ENCODE results near the gene TLE1.
"Not testable (repeated sequence)": the region's sequence is repeated elsewhere in the genome, so short reads cannot be mapped to it uniquely, and the experiment has no call there.

TLE1 gene

DNA sequence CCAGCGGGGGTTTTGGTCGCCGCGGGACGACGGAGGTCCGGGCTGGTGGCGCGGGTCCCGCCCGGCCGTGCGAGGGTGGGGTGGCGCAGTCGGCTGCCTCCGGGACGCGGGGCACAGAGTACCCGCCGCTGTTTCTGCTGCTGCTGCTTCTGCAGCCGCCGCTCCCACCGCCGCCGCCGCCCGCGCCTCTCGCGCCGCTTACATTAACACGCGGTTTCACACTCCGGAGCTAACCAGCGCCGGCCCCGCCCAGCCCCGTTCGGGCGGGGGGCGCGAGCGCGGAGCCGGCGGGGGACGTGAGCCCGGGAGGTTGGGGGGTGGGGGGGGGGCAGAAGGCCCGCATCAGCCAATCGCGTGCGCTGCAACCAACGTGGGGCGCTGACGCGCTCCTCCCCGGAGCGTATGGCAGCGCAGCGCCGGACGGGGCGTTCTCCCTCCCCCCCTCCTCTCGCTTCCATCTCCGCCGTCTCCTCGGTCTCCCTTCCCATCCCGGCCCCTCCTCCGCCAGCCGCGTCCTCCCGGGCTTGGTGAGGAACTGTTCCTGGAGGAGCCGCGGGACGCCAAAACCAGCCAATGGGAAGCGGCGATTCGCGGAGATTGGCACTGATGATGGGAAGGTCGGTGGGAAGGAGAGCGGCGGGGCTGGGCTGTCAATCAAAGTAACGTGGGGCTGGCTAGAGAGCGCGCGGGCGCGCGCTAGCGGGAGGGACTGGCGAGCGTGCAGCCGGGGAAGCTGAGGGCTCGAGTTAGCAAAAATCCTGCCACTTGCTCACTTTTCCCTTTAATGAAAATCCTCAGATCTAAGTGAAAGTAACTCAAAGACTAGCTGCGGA lies at the start of gene TLE1:
TSS of gene TLE1 (minus strand) at position 205 of the 833 bp plus-strand sequence. CDS start 1,307 bp downstream, outside the sequence.
- DNase-seq (ENCODE audit: low read depth in 2 of 2, low spot score in 1 of 2): peak; percentile 52 to 75

DNA sequence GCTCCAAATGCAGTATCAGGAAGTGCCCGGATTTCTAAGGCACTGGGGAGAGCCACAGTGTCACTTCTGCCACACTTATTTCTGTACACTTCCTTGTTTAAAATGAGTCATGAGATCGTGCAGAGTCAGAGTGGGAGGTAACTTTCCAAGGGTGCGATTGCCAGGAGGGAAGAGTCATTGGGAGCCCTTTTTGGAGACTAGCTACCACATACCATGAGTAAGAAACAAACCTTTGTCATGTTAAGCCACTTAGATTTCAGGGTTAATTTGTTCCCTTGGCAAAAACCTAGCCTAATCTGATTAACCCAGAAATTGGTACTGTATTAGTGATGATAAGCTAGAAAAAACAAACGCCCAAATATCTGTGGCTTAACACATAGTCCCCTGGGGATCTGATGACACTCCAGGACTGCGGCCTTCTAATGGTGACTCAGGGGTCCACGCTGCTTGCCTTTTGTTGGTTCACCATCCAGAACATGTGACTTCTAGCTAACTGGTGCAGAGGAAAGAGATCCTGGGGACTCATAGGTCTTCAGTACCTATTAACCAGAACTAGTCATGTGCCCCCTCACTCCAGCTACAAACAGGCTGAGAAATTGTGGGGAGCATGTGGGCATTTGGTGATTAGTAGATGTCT lies 48.6 kb upstream of the TLE1 start:
- no peak for DNase-seq (ENCODE audit: low read depth in 2 of 2, low spot score in 1 of 2)

DNA sequence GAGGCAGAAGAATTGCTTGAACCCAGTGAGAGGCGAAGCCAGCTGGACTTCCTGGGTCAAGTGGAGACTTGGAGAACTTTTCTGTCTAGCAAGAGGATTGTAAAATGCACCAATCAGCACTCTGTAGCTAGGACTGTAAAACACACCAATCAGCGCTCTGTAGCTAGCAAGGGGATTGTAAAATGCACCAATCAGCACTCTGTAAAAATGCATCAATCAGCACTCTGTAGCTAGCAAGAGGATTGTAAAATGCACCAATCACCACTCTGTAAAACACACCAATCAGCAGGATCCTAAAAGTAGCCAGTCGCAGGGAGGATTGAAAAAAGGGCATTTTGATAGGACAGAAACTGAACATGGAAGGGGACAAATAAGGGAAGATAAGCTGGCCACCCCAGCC lies 41.2 kb upstream of the TLE1 start:
- DNase-seq (ENCODE audit: low read depth in 2 of 2, low spot score in 1 of 2): not testable (repeated sequence)

DNA sequence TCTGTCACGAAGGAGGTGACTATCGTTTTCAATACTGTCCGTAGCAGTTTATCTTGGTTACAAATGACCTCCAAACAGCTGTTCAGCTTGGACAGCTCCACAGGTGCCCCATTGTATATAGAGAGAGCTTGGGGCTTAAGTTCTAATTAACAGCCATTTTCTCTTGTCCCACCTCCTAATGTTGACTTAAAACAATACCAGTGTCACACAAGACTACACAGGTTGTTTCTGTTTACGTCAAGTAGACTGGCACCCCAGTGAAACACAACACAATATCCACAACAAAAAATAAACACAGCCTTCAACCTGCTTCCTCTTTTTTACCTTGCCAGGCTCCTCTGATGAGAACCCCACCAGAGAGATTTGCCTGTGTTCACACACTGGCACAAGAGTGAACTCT lies 39.8 kb upstream of the TLE1 start:
- DNase-seq (ENCODE audit: low read depth in 2 of 2, low spot score in 1 of 2): no peak

DNA sequence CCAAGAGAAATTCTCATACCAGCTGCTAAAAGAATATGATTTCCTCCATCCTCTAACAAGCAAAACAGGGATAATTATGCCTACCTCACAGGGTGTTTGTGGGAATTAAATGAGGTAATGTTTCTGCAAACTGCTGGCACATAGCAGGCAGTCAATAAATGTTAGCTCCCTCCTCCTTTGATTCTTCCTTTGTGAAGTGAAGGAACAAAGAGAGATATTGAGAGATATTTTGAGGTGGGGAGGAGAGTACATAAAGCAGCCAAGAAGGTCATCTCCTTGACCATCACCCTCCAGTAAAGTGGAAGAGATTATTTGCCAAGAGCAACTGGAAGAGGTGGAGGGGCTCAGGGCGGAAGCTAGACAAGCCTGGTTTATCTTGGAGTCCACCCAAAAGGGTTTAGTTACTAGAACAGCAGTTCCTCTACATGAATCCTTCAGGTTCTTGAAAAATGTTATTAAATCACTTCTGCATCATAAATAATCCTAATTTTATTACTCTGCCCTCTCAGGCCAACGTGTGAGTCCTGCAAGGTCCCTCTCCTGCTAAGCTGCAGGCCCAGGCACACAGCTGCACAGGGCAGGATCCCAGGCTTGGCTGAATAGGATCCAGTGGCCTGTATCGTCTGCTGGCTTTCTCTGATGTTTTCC lies 35.0 kb upstream of the TLE1 start:
- no peak for DNase-seq (ENCODE audit: low read depth in 2 of 2, low spot score in 1 of 2)

DNA sequence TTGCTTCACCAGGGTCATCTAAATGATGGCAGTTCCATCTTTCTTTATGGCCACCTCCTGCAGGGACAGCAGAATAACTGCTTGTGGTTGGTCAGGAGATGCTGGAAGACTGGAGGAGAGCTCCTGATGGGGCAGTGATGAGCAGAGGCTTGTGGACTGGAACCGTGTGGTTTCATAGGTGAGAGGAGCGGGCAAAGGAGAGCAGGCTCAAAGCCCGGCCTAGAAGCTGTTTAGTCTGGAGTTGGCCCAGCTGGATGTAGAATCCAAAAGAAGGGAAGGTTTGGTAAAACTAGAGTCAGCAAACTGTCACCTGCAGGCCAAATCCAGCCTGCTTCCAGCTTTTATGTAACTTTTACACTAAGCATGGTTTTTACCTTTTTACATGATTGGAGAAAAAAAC lies 32.9 kb upstream of the TLE1 start:
- DNase-seq (ENCODE audit: low read depth in 2 of 2, low spot score in 1 of 2): no peak

DNA sequence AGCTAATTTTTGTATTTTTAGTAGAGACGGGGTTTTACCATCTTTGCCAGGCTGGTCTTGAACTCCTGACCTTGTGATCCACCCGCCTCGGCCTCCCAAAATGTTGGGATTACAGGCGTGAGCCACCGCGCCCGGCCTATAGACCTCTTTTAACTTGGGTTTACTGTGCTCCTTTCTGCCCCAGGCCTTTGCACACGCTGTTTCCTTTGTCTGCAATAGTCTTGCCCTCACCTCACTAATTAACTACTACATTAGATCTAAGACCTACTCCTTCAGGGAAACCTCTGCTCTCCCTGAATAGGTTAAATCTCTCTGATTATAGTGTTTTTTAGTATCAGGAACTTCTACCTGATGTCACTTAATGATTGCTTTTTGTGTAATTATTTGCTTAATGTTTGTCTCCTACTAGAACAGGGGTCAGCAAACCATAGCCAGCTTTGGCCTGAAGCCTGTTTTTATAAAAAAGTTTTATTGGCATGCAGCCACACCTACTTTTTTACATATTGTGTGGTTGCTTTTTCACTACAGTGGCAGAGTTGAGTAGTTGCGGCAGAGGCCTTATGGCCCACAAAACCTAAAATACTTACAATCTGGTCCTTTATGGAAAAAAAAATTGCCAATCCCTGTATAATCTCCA lies 31.2 kb upstream of the TLE1 start:
- DNase-seq (ENCODE audit: low read depth in 2 of 2, low spot score in 1 of 2): no peak

DNA sequence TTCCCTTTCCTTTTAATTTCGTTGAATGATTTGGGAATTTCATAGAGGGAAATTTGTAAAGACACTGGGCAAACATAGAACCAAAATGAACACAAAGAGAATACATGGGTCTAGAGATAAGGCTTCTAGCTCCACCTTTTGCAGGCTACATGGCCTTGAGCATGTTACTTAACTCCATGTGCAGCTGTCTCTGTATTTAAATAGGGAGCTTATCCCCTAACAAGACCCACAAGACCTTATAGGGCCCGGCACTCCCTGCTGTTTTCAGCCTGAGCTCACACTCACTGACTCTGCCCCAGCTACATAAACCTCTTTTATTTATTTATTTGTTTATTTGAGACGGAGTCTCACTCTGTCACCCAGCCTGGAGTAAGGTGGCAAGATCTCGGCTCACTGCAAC lies 30.6 kb upstream of the TLE1 start:
- DNase-seq (ENCODE audit: low read depth in 2 of 2, low spot score in 1 of 2): no peak

DNA sequence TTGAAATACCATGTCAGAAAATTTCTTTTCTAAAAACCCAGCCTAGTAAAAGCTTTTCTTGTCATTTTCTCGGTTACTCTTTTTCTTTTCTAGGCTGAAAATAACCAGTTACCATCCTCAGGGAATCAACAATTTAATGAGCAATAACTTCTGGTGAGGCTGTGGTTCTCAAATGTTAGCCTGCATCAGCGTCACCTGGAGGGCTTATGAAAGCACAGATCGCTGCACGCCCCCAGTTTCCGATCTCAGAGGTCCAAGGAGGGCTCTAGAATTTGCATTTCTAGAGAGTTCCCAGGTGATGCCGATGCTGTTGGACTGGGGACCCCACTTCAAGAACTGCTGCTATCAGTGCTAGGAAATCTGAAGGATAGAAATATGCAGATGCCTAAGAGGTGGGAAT lies 28.9 kb upstream of the TLE1 start:
- no peak for DNase-seq (ENCODE audit: low read depth in 2 of 2, low spot score in 1 of 2)

DNA sequence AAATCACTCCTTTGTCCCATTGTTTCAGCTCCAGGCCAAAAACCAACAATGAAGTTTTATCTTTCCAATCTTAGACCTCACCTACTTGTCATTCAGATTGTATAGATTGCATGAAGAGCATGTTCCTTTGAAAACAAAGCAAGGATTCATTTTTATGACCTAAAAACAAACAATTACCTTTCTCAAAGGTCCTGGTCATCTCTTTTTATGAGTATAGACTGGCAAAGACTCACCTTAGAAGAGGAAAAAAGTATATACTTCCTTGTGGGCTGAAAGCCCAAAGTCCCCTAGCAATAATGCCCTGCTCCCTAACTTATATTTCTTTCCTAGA lies 28.4 kb upstream of the TLE1 start:
- no peak for DNase-seq (ENCODE audit: low read depth in 2 of 2, low spot score in 1 of 2)

DNA sequence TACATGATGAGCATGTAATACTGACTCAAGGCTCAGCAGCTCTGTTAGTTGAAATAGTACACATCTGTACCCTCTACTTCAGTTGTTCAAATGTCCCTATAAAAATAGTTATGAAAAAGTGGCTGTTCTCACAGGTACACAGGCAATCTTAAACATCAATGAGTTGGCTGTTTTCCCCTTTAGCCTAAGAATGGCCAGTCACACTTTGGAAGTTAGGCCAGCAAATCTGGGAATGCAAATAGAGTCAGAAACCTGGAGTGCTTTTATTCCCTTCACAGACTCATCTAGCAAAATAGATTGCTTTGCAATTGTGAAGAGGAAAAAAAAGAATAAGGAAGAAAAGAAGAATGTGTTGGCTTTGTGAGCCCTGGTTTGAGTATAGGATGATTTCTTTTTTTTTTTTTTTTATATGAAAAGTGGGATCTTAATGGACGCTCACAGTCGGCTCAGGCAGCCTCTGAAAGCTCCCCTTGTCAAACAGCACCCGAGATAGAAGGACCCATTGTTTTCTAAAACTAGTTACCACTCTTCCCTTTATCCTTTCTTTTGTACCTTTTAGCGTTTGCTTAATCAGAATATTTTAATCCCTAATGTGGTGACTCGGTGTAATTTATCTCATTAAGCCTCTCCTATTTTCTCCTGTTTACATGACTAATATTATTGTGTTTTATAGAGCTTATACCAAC lies 27.9 kb upstream of the TLE1 start:
- DNase-seq (ENCODE audit: low read depth in 2 of 2, low spot score in 1 of 2): no peak

DNA sequence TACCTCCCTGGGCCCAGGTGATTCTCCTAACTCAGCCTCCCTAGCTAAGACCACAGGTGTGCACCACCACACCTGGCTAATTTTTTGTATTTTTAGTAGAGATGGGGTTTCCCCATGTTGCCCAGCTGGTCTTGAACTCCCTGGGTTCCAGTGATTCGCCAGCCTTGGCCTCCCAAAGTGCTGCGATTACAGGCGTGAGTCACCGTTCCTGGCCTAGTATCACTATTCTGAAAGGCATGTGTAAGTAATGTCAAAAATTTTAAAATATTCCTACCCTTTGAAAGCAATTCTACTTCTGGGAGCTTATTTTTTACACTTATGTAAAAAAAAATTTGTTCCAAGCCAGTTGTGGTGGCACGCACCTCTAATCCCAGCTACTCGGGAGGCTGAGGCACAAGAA lies 27.1 kb upstream of the TLE1 start:
- no peak for DNase-seq (ENCODE audit: low read depth in 2 of 2, low spot score in 1 of 2)

DNA sequence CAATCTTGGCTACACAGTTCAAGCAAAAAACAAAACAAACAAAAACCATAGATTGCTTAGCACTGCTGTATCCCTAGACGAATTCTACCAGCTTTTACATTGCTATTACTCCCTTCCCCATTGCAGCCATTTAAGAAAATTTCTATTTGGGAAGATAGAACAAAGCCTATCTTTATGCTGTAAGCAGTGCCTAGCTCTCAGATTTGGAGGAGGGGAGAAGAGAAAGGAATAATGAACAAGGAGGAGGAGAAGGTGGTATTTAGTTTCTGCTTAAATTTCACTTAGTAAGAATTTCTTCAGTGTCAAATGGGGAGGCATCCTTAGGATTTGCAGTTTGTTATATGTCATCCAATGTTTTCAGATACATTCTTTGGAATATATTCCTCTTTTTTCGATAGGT lies 16.2 kb upstream of the TLE1 start:
- no peak for DNase-seq (ENCODE audit: low read depth in 2 of 2, low spot score in 1 of 2)

DNA sequence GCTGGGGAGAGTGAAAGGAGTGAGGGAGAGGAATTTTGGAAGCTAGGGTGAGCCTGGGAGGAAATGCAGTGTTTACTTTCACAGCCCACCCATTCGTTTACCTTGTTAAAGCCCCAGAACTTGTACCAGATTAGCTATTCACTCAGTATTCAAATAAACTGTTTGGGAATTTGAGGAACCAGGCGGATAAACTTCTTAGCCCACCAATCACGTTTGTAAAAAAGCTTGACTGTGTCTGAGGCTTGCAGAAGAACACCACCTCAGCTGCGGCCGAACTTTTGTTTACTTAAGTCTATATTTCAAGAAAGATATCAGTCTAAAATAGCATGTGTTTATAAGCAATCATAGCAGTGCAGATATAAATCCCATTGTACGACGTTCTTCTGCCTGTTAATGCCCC lies 5.2 kb upstream of the TLE1 start:
- no peak for DNase-seq (ENCODE audit: low read depth in 2 of 2, low spot score in 1 of 2)

DNA sequence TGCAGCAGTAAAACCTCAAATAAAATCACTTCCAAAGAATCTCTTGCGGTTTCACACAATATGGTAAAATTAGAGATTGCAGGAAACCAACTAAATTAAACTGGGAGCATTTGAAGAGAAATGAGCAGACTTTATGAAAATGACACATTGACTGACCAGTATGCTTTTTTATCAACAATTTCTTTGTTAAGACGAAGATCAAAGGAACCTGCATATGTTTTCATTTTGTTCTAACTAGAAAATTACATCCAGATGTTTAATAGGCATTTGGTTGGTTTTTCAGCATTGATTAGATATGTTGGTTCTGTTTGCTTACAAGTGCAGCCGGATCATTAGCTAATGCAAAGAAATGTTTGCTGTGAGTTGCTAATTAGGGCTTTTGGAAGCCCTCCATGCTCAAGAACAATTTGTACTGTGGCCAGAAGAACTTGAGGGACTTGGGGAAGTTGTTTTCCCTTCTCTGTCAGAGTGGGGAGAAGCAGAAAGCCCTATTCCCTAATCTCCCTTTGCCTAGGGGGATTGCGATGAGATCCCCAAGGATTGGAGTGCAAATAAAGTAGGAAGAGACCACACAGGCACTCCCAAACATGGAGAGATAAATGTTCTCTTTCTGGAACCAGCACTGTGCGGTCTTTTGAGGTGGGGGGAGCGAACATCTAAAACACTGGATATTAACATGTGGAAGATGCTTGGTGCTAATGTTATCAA lies 4.5 kb upstream of the TLE1 start:
- DNase-seq (ENCODE audit: low read depth in 2 of 2, low spot score in 1 of 2): no peak

DNA sequence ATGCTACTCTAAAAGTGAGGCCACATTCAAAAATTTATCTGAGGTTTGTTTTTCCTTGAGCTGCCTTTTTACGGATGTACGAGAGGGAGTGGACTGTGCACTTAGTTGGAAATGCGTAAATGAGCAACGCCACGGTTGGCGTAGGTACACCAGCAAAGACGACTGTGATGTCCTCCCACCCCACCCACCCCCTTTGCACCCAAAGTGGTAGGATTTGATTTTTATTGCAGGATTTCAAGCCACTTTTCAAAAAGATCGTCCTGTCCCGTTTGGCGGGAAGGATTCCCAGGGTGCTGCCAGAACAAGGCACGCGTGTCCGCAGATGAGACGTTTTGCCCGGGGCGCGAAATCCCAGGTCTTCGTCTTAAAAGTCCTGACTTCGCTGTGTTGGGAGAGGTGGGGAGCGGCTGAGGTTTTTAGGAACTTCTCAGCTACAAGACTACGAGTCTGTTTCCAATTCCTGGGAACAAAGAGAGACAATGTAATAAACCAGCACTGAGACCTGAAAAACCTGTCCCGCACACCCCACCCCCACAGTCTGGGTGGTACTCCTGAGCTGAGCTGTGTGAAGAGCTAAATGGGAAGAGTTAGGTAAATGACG lies 1.0 kb upstream of the TLE1 start:
- DNase-seq (ENCODE audit: low read depth in 2 of 2, low spot score in 1 of 2): no peak

DNA sequence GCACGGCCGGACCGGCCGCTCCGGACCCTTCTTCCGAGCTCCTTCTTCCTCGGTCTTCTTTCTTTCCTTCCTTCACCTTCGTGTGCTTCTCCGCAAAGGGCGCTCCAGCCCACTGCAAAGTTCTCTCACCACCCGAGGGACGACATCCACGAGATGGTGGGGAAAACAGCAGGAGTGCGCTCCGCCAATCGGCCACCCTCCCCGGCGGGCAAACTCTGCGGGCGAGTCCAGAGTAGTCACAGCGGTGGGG lies 329 bp downstream of the TLE1 start:
- DNase-seq (ENCODE audit: low read depth in 2 of 2, low spot score in 1 of 2): not testable (repeated sequence)

DNA sequence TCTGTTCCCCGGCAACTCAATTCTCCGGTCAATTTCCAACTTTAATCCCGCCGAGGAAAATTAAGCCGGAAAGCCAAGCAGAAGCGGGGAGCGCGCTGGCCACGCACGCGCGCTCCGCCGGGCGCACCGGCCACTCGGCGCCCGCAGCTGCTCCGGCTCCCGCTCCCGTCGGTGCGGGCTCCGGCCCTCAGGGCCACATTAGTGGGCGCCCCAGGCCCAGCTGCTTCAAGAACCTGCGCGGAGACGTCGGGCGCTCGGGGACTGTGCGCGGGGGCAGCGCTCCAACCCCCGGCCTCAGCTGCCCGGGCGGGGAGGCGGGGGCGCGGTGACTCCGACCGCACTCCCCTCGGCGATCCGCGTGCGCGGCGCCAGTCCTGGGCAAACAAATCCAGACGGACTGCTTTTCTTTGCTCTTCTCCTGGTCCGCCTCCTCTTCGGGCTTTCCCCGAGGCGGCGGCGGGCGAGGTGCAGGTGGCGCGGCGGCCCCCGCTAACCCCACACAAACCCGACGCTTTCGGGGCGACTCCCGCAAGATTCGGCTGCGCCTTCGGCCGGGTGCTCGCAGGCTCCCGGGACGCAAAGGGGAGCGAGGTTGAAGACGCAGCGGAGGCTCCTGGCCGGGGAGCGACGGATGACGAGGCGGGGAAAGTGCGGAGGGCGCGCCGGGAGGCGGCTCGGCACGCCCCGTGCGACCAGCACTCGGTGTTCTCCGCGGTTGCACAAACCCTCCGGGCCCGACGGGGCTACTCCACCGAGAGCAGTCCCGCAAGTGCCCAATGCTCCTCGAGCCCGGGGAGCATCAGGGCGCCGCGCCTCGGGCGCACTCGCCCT lies 870 bp downstream of the TLE1 start:
- DNase-seq (ENCODE audit: low read depth in 2 of 2, low spot score in 1 of 2): not testable (repeated sequence)

DNA sequence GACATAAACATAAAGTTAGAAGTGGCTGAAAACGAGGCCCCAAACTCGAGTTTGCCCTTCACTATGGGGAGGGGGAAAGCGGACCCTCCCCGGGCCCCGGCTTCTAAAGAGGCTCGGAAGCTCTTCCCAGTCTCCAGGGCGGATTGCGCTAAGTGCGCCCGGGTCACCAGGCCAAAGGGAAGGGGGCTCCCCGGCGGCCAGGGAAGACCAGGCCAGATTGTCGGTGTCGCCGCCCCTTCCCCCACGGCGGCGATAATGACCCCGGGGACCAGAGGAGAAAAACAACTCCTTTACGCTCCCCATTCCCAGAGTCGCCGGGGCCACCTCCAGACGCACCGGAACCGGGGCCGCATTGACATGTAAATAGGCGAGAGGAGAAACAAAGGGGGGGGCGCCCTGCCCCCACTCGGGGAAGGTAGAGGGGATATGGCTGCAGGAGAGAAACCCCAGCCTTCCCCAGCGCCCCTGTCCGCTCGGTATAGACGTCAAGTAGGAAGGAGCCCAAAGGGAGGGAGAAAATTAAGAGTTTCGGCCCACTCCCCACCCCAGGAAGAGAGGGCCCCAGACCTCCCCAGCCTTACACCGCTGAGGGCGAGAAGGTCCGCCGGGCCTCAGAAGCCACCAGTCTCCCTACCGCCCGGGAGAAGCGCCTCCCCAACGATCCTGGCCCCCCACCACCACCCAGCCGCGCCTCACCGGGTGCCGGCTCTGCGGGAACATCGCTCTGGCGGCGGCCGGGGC lies 1.7 kb downstream of the TLE1 start:
- no peak for DNase-seq (ENCODE audit: low read depth in 2 of 2, low spot score in 1 of 2)
